Vagina (tissue), 2 donors: ENCODE measurements around the gene MINDY4B.

Experiments used
- POLR2AphosphoS5 ChIP-seq, 2 donors: sonication (generic); formaldehyde crosslinking; IDR thresholded peaks; one replicate each; pipeline ENCODE4 v1.9.0; 2017; ENCODE audit warnings: antibody characterized with exemption in 2 of 2, mild to moderate bottlenecking in 2 of 2, low read depth in 1 of 2; ENCODE audit not compliant: insufficient read depth in 1 of 2
- TF ChIP-seq, protein P1 (sequence below), 3 experiments: fragments of 450-650 bp in 2 of 3; fragments of 200-600 bp in 1 of 3; sonication (generic) in 1 of 3; IDR thresholded peaks; one replicate each; pipeline ENCODE4 v1.5.1; 2017 to 2019; ENCODE audit warnings: antibody characterized with exemption in 3 of 3, mild to moderate bottlenecking in 2 of 3, moderate library complexity in 2 of 3

DNA sequence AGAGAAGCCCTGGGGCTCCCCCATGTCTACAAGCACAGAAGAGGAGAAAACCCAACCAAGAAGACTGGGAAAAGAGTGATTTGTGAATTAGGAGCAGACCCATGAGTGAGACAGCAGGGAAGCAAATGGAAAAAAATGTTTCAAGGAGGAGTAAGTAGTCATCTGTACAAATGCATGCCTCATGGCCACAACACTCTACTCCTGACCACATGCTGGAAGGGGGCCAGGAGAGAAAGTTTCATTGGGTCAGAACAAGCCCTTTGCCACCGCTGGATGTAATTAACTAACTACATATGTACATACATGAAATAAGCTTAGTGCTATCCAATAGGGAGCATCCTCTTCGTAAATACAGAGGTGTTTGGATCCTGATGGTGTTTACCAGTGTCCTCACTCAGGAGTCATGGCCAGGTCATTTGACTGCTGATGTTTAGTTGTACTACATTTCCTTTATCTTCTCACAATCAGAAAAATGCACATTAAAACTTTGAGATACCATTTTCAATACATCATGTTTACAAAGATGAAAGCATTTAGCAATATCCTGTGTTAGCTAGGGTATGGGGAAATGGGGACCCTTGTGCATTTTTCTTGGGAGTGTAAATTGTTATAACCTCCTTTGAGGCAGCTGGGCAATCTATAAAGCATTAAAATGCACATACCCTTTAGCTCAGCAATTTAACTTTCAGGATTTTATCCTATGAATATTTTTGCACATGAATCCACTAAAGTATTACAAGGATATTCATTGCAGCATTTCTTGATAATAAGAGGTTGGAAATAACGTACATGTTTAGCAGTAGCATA is 40.2 kb upstream of the MINDY4B start:
- TF ChIP-seq, protein P1, sequence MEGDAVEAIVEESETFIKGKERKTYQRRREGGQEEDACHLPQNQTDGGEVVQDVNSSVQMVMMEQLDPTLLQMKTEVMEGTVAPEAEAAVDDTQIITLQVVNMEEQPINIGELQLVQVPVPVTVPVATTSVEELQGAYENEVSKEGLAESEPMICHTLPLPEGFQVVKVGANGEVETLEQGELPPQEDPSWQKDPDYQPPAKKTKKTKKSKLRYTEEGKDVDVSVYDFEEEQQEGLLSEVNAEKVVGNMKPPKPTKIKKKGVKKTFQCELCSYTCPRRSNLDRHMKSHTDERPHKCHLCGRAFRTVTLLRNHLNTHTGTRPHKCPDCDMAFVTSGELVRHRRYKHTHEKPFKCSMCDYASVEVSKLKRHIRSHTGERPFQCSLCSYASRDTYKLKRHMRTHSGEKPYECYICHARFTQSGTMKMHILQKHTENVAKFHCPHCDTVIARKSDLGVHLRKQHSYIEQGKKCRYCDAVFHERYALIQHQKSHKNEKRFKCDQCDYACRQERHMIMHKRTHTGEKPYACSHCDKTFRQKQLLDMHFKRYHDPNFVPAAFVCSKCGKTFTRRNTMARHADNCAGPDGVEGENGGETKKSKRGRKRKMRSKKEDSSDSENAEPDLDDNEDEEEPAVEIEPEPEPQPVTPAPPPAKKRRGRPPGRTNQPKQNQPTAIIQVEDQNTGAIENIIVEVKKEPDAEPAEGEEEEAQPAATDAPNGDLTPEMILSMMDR (IDR thresholded peaks at IDR 0.05) = no peak
- no peak for TF ChIP-seq POLR2AphosphoS5 (IDR thresholded peaks at IDR 0.05; ENCODE audit: insufficient read depth in 1 of 2, low read depth in 1 of 2)
